SK-N-SH treated with all-trans-retinoic acid at 6 μM for 48 hours (cell line): ENCODE results near the gene POLR3H.

Source experiments
- ATAC-seq: fragments of 200-7000 bp; cut with Tn5 transposase; 3 replicates; pipeline ENCODE4 v1.9.1; 2020; ENCODE audit warnings: mild to moderate bottlenecking, moderate library complexity
- ARNTL ChIP-seq: fragments of 450-650 bp; formaldehyde crosslinking; IDR thresholded peaks from 2 replicates; pipeline ENCODE4 v1.5.0; 2020; ENCODE audit warnings: low read depth, mild to moderate bottlenecking, moderate library complexity, borderline replicate concordance
- BACH2 ChIP-seq: fragments of 250-450 bp; sonication (Bioruptor Pico); IDR thresholded peaks from 2 replicates; pipeline ENCODE4 v1.9.0; 2021; ENCODE audit warnings: mild to moderate bottlenecking, borderline replicate concordance
- CREB5 ChIP-seq: fragments of 250-450 bp; sonication (Bioruptor Pico); IDR thresholded peaks from 2 replicates; pipeline ENCODE4 v1.5.1; 2020; ENCODE audit warnings: low read depth, mild to moderate bottlenecking, moderate library complexity
- CSDC2 ChIP-seq: fragments of 250-450 bp; sonication (Bioruptor Pico); IDR thresholded peaks from 2 replicates; pipeline ENCODE4 v1.5.0; 2020; ENCODE audit warnings: mild to moderate bottlenecking, moderate library complexity
- ESRRG ChIP-seq: fragments of 250-450 bp; sonication (Bioruptor Pico); IDR thresholded peaks from 2 replicates; pipeline ENCODE4 v1.6.1; 2021; ENCODE audit warnings: mild to moderate bottlenecking
- GLIS3 ChIP-seq: fragments of 250-450 bp; sonication (Bioruptor Pico); IDR thresholded peaks from 2 replicates; pipeline ENCODE4 v1.5.0; 2020; ENCODE audit warnings: mild to moderate bottlenecking, moderate library complexity
- ISL1 ChIP-seq: fragments of 250-450 bp; sonication (Bioruptor Pico); IDR thresholded peaks from 2 replicates; pipeline ENCODE4 v2.1.2; 2022; ENCODE audit warnings: mild to moderate bottlenecking, moderate library complexity
- OSR1 ChIP-seq: fragments of 250-450 bp; sonication (Bioruptor Pico); IDR thresholded peaks from 2 replicates; pipeline ENCODE4 v1.8.0; 2022; ENCODE audit warnings: moderate library complexity, mild to moderate bottlenecking, inconsistent platforms
- PATZ1 ChIP-seq: fragments of 250-450 bp; sonication (Bioruptor Pico); IDR thresholded peaks from 2 replicates; pipeline ENCODE4 v1.8.0; 2020; ENCODE audit warnings: mild to moderate bottlenecking, moderate library complexity, borderline replicate concordance
- POU6F1 ChIP-seq: fragments of 250-450 bp; sonication (Bioruptor Pico); IDR thresholded peaks from 2 replicates; pipeline ENCODE4 v1.8.0; 2021; ENCODE audit warnings: low read depth, mild to moderate bottlenecking, moderate library complexity, borderline replicate concordance
- PPARA ChIP-seq: fragments of 250-450 bp; sonication (Bioruptor Pico); IDR thresholded peaks from 2 replicates; pipeline ENCODE4 v1.5.0; 2020; ENCODE audit warnings: mild to moderate bottlenecking, borderline replicate concordance
- RARB ChIP-seq: fragments of 250-450 bp; sonication (Bioruptor Pico); IDR thresholded peaks from 2 replicates; pipeline ENCODE4 v1.8.0; 2021; ENCODE audit warnings: mild to moderate bottlenecking, moderate library complexity
- SNAI2 ChIP-seq: fragments of 250-450 bp; sonication (Bioruptor Pico); IDR thresholded peaks from 2 replicates; pipeline ENCODE4 v1.5.0; 2020; ENCODE audit warnings: mild to moderate bottlenecking, moderate library complexity
- TCF4 ChIP-seq: fragments of 250-450 bp; sonication (Bioruptor Pico); IDR thresholded peaks from 2 replicates; pipeline ENCODE4 v1.8.0; 2021; ENCODE audit warnings: mild to moderate bottlenecking, moderate library complexity, borderline replicate concordance
- TOX ChIP-seq: fragments of 250-450 bp; sonication (Bioruptor Pico); IDR thresholded peaks from 2 replicates; pipeline ENCODE4 v1.8.0; 2021; ENCODE audit warnings: mild to moderate bottlenecking, moderate library complexity, borderline replicate concordance
- TSHZ2 ChIP-seq: fragments of 250-450 bp; sonication (Bioruptor Pico); IDR thresholded peaks from 2 replicates; pipeline ENCODE4 v1.5.0; 2020; ENCODE audit warnings: mild to moderate bottlenecking, moderate library complexity
- ZC3H10 ChIP-seq: fragments of 250-450 bp; sonication (Bioruptor Pico); IDR thresholded peaks from 2 replicates; pipeline ENCODE4 v1.5.1; 2021; ENCODE audit warnings: mild to moderate bottlenecking, moderate library complexity
- ZFP3 ChIP-seq: fragments of 250-450 bp; sonication (Bioruptor Pico); IDR thresholded peaks from 2 replicates; pipeline ENCODE4 v1.5.0; 2020; ENCODE audit warnings: mild to moderate bottlenecking, moderate library complexity
- ZFP30 ChIP-seq: fragments of 450-650 bp; formaldehyde crosslinking; IDR thresholded peaks from 2 replicates; pipeline ENCODE4 v1.5.0; 2022; ENCODE audit warnings: mild to moderate bottlenecking, moderate library complexity
- ZNF565 ChIP-seq: fragments of 450-650 bp; formaldehyde crosslinking; conservative IDR thresholded peaks from 2 replicates; pipeline ENCODE4 v1.5.0; 2020; ENCODE audit warnings: low read depth, mild to moderate bottlenecking, moderate library complexity
- ZNF70 ChIP-seq: fragments of 450-650 bp; formaldehyde crosslinking; IDR thresholded peaks from 2 replicates; pipeline ENCODE4 v1.5.0; 2020; ENCODE audit warnings: mild to moderate bottlenecking, moderate library complexity
- ZNF8 ChIP-seq: fragments of 450-650 bp; formaldehyde crosslinking; IDR thresholded peaks from 2 replicates; pipeline ENCODE4 v1.5.0; 2020; ENCODE audit warnings: mild to moderate bottlenecking, moderate library complexity

Gene POLR3H

GRCh38 chr22:41578114-41578513 is 33.8 kb upstream of the POLR3H start (continued):
- TF ChIP-seq TOX (CRISPR knock-in tag) = no peak
- TF ChIP-seq ZC3H10 (CRISPR knock-in tag) = no peak
- TF ChIP-seq ZFP3 (CRISPR knock-in tag) = no peak
- TF ChIP-seq, all 23 proteins: peak for 0

GRCh38 chr22:41576877-41577276 is 32.6 kb upstream of the POLR3H start:
- ATAC-seq = peak; percentile 76
- TF ChIP-seq ZNF565 (CRISPR knock-in tag) = no peak
- no peak for TF ChIP-seq ZNF8 (CRISPR knock-in tag)
- no peak for TF ChIP-seq SNAI2 (CRISPR knock-in tag)
- TF ChIP-seq ZNF70 (CRISPR knock-in tag) = no peak
- TF ChIP-seq CREB5 (CRISPR knock-in tag) = no peak
- no peak for TF ChIP-seq ISL1

- TF ChIP-seq ZC3H10 (CRISPR knock-in tag) (no peak), ZNF70 (CRISPR knock-in tag) (no peak), ESRRG (CRISPR knock-in tag) (no peak), POU6F1 (CRISPR knock-in tag) (no peak), OSR1 (no peak), ZNF8 (CRISPR knock-in tag) (no peak), TCF4 (CRISPR knock-in tag) (no peak), ARNTL (CRISPR knock-in tag) (no peak), CSDC2 (no peak), ZFP3 (CRISPR knock-in tag) (no peak), ZNF565 (CRISPR knock-in tag) (no peak), CREB5 (CRISPR knock-in tag) (no peak), SNAI2 (CRISPR knock-in tag) (no peak), TOX (CRISPR knock-in tag) (no peak), RARB (CRISPR knock-in tag) (no peak), TSHZ2 (CRISPR knock-in tag) (no peak), ISL1 (no peak), GLIS3 (CRISPR knock-in tag) (no peak), PATZ1 (CRISPR knock-in tag) (no peak)
Observed at GRCh38 chr22:41575533-41575932, 31.3 kb upstream of the POLR3H start.

GRCh38 chr22:41574847-41575381 is 30.6 kb upstream of the POLR3H start:
- no peak; the same call in 2 of the 3 replicates for ATAC-seq
- TF ChIP-seq ZNF8 (CRISPR knock-in tag) (no peak), ZFP30 (CRISPR knock-in tag) (no peak), TSHZ2 (CRISPR knock-in tag) (no peak), PPARA (CRISPR knock-in tag) (no peak), PATZ1 (CRISPR knock-in tag) (no peak), BACH2 (CRISPR knock-in tag) (no peak), OSR1 (no peak)
- TF ChIP-seq, all 23 proteins: peak for 0

More at GRCh38 chr22:41575533-41575932, 31.3 kb upstream of the POLR3H start:
- no peak; the same call in 2 of the 3 replicates for ATAC-seq
